SK-N-SH (cell line): Measurements from ENCODE around the gene SST.

Experiments
- CTCF ChIP-seq: fragments of 200-600 bp; sonication (generic); IDR thresholded peaks from 2 replicates; pipeline ENCODE4 v1.6.1; 2017; ENCODE audit warnings: antibody characterized with exemption, mild to moderate bottlenecking, moderate library complexity
- GABPA ChIP-seq: IDR thresholded peaks from 2 replicates; pipeline ENCODE4 v1.4.0; 2012; ENCODE audit warnings: low read depth, mild to moderate bottlenecking
- JUND ChIP-seq: IDR thresholded peaks from 2 replicates; pipeline ENCODE4 v1.4.0; 2012
- NRF1 ChIP-seq: IDR thresholded peaks from 2 replicates; pipeline ENCODE4 v1.6.1; 2012; ENCODE audit warnings: low read depth, mild to moderate bottlenecking, low read length
- POLR2AphosphoS5 ChIP-seq: IDR thresholded peaks from 2 replicates; pipeline ENCODE4 v1.6.1; 2012; ENCODE audit warnings: low read depth, low read length
- USF2 ChIP-seq: fragments of 150-350 bp; IDR thresholded peaks from 2 replicates; pipeline ENCODE4 v1.6.1; 2017; ENCODE audit warnings: antibody characterized with exemption, low read length, low read depth, borderline replicate concordance

GRCh38 chr3:187686621-187687273, 16.6 kb upstream of the SST start:
- no peak for TF ChIP-seq CTCF
- no peak for TF ChIP-seq POLR2AphosphoS5
- no peak for TF ChIP-seq NRF1
- TF ChIP-seq GABPA, result no peak
- TF ChIP-seq USF2, result no peak
- TF ChIP-seq JUND, result no peak
